A673 (cell line): Measurements from ENCODE around the gene TMEM213. TPM values are rescaled to one million over a fixed set of nuclear protein-coding genes. Genes with fewer than 3 reads are reported as not detected.

Source experiments
- BruUV-seq: library from RNA; stranded (reverse); fragments of 400-500 nt; replicated peaks from 2 replicates; lab custom pipeline; 2021; lab: Mats Ljungman, UMichigan
- CTCF ChIA-PET: fragments of 300-600 bp; sonication (Branson Sonifier 250); formaldehyde crosslinking; loops from one replicate; lab custom pipeline; 2022; ENCODE audit warnings: antibody characterized with exemption; lab: Charles Lee
- POLR2A ChIA-PET: fragments of 300-600 bp; sonication (Branson Sonifier 250); formaldehyde crosslinking; loops from one replicate; lab custom pipeline; 2022; ENCODE audit warnings: antibody characterized with exemption; ENCODE audit not compliant: low non-redundant PET; lab: Charles Lee
- DNase-seq: peaks from one replicate; pipeline ENCODE4 v3.0.0-alpha.2; 2015; ENCODE audit warnings: low spot score
- H3K27ac ChIP-seq: fragments of 200-600 bp; sonication (generic); 2 replicates; pipeline ENCODE4 v1.5.1; 2016; ENCODE audit warnings: mixed run types, low read depth, mild to moderate bottlenecking, mixed read lengths, antibody characterized with exemption, low read length; ENCODE audit not compliant: poor library complexity, severe bottlenecking
- H3K27me3 ChIP-seq: fragments of 200-600 bp; sonication (generic); replicated peaks from 2 replicates; pipeline ENCODE4 v1.6.1; 2017; ENCODE audit warnings: mixed run types, low read depth, mild to moderate bottlenecking, mixed read lengths, antibody characterized with exemption, low read length; ENCODE audit not compliant: insufficient read depth, poor library complexity
- H3K36me3 ChIP-seq: fragments of 200-600 bp; sonication (generic); 2 replicates; pipeline ENCODE4 v1.6.1; 2016; ENCODE audit warnings: mixed run types, mild to moderate bottlenecking, mixed read lengths, antibody characterized with exemption, low read length; ENCODE audit not compliant: insufficient read depth, poor library complexity, severe bottlenecking
- H3K4me1 ChIP-seq: fragments of 200-600 bp; sonication (generic); 2 replicates; pipeline ENCODE4 v1.6.1; 2017; ENCODE audit warnings: mixed run types, mild to moderate bottlenecking, mixed read lengths, antibody characterized with exemption, low read length; ENCODE audit not compliant: insufficient read depth, poor library complexity, severe bottlenecking
- H3K4me3 ChIP-seq: fragments of 200-600 bp; sonication (generic); 2 replicates; pipeline ENCODE4 v1.5.1; 2016; ENCODE audit warnings: low read depth, mixed run types, mild to moderate bottlenecking, mixed read lengths, low read length; ENCODE audit not compliant: poor library complexity, severe bottlenecking
- H3K9me3 ChIP-seq: fragments of 200-600 bp; sonication (generic); 2 replicates; pipeline ENCODE4 v1.6.1; 2016; ENCODE audit warnings: mixed run types, low read depth, mild to moderate bottlenecking, mixed read lengths, antibody characterized with exemption, low read length; ENCODE audit not compliant: poor library complexity, severe bottlenecking
- EZH2 ChIP-seq: fragments of 200-600 bp; sonication (generic); IDR thresholded peaks from 2 replicates; pipeline ENCODE4 v1.6.1; 2017; ENCODE audit warnings: borderline replicate concordance, low read depth, mild to moderate bottlenecking, mixed read lengths, antibody characterized with exemption, low read length; ENCODE audit not compliant: poor library complexity, severe bottlenecking
- intact Hi-C: fragments of 100-400 bp; cut with micrococcal nuclease; formaldehyde crosslinking; loops from one replicate; pipeline ENCODE4 v1.10.0; 2022; ENCODE audit not compliant: unreplicated experiment
- total RNA-seq: library from RNA; stranded (reverse); gene quantifications from 2 replicates; pipeline ENCODE4 v1.2.3, GENCODE V29; 2021
- TF ChIP-seq, protein P1 (sequence below): fragments of 300-800, 200-600 bp; sonication (generic); conservative IDR thresholded peaks from 2 replicates; pipeline ENCODE4 v1.5.1; 2017; ENCODE audit warnings: low read depth, mild to moderate bottlenecking, antibody characterized with exemption, low read length, moderate library complexity, mixed read lengths

Gene TMEM213
- total RNA-seq, 1 experiment from 2014 or later = not detected

DNA sequence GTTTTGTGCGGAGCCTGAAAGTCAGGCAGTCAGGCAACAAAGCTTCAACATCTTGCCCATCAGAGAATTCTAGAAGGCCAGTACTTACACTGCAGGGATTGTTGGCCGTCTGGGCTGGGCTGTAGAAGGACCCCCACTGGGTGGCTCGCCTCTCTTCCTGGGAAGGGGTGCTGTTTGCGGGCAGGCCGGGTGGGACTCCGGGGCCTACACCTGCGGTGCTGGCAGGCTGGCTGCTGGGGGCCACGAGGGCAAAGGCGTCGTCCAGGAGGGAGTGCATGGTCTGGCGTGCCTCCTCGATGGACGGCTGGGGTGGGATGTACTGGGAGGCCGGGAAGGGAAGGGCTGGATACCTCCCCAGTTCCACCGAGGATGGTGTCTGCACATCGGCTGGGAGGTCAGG is 63.3 kb downstream of the TMEM213 start:
- no TSS peak for BruUV-seq
- Histone ChIP-seq H3K4me1 (no peaks in the 10 kb centered on the region), H3K36me3 (no peaks in the 10 kb centered on the region), H3K27ac (no peak overlapping the region), H3K27me3 (no peaks in the 10 kb centered on the region), H3K9me3 (no peaks in the 10 kb centered on the region), H3K4me3 (no peak overlapping the region)
- TF ChIP-seq EZH2 = no peak
- ChIA-PET POLR2A (no interaction called here), CTCF (no interaction called here)
- DNase-seq = no peak
- intact Hi-C loops = loop anchor here (10.0 kb wide), 1 partner anchor 696 kb away; no protein-coding TSS in a partner anchor

DNA sequence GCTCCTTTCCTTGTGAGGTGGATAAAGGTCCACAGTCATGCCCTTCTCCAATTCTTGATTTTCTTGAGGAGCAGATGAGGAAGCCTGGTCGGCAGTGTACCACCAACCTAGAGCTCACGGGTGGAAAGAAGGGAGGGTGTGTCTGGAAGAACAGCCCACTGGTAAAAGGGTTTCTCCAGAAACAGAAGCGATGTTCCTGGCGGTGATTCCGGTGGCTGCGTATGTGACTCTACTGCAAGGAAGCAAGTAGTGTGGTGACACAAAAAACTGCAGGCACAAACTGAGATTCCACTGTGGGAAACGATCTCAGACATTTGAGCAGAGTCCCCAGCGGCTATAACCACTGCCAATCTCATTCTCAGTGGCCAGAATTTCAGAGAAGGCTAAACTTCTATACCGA is 66.1 kb downstream of the TMEM213 start:
- Histone ChIP-seq H3K27me3 (no peaks in the 10 kb centered on the region), H3K9me3 (no peaks in the 10 kb centered on the region), H3K4me3 (no peak overlapping the region), H3K36me3 (no peaks in the 10 kb centered on the region), H3K4me1 (no peaks in the 10 kb centered on the region), H3K27ac (no peak overlapping the region)
- intact Hi-C loops = loop anchor here (10.0 kb wide), 1 partner anchor 699 kb away; no protein-coding TSS in a partner anchor
- DNase-seq = no peak
- ChIA-PET POLR2A (no interaction called here), CTCF (no interaction called here)
- no peak for TF ChIP-seq EZH2
- TF ChIP-seq, protein P1, sequence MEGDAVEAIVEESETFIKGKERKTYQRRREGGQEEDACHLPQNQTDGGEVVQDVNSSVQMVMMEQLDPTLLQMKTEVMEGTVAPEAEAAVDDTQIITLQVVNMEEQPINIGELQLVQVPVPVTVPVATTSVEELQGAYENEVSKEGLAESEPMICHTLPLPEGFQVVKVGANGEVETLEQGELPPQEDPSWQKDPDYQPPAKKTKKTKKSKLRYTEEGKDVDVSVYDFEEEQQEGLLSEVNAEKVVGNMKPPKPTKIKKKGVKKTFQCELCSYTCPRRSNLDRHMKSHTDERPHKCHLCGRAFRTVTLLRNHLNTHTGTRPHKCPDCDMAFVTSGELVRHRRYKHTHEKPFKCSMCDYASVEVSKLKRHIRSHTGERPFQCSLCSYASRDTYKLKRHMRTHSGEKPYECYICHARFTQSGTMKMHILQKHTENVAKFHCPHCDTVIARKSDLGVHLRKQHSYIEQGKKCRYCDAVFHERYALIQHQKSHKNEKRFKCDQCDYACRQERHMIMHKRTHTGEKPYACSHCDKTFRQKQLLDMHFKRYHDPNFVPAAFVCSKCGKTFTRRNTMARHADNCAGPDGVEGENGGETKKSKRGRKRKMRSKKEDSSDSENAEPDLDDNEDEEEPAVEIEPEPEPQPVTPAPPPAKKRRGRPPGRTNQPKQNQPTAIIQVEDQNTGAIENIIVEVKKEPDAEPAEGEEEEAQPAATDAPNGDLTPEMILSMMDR = no peak
- no TSS peak for BruUV-seq

GRCh38 chr7:138864667-138865066 is 66.9 kb downstream of the TMEM213 start:
- POLR2A ChIA-PET = no interaction called here
- H3K36me3 ChIP-seq = no peaks in the 10 kb centered on the region

More at GRCh38 chr7:138864667-138865066, 66.9 kb downstream of the TMEM213 start:
- intact Hi-C loops = loop anchor here (10.0 kb wide), 1 partner anchor 700 kb away; no protein-coding TSS in a partner anchor
- DNase-seq = no peak
- no peaks in the 10 kb centered on the region for H3K9me3 ChIP-seq
- H3K27me3 ChIP-seq = no peaks in the 10 kb centered on the region
- CTCF ChIA-PET = no interaction called here
- no peak overlapping the region for H3K4me3 ChIP-seq
- TF ChIP-seq, protein P1 = no peak
- TF ChIP-seq EZH2 = no peak
- H3K27ac ChIP-seq = no peak overlapping the region
- H3K4me1 ChIP-seq = no peaks in the 10 kb centered on the region
- BruUV-seq = no TSS peak
